HG03039 (cell line): ENCODE results near the gene IGF2BP2.

Source experiments
- ATAC-seq: cut with Tn5 transposase; IDR thresholded peaks from one replicate; pipeline ENCODE4 v1.9.1; 2021; ENCODE audit warnings: mild to moderate bottlenecking, moderate library complexity; ENCODE audit not compliant: unreplicated experiment

IGF2BP2 gene

GRCh38 chr3:185739264-185739701 is 85.6 kb downstream of the IGF2BP2 start:
- no peak for ATAC-seq

GRCh38 chr3:185737740-185738680 is 86.8 kb downstream of the IGF2BP2 start:
- no peak for ATAC-seq

GRCh38 chr3:185737020-185737419 is 87.8 kb downstream of the IGF2BP2 start:
- ATAC-seq: no peak

GRCh38 chr3:185734725-185735096 is 90.1 kb downstream of the IGF2BP2 start:
- ATAC-seq: no peak

- no peak for ATAC-seq
Observed at GRCh38 chr3:185733980-185734724, 90.7 kb downstream of the IGF2BP2 start.

- no peak for ATAC-seq
Observed at GRCh38 chr3:185732782-185733181, 92.1 kb downstream of the IGF2BP2 start.

- ATAC-seq: no peak
Observed at GRCh38 chr3:185730550-185730949, 94.3 kb downstream of the IGF2BP2 start.

GRCh38 chr3:185729337-185730055 is 95.3 kb downstream of the IGF2BP2 start:
- no peak for ATAC-seq

GRCh38 chr3:185728630-185729336 is 96.1 kb downstream of the IGF2BP2 start:
- no peak for ATAC-seq

- ATAC-seq: no peak
Observed at GRCh38 chr3:185727873-185728272, 97.0 kb downstream of the IGF2BP2 start.

- no peak for ATAC-seq
Observed at GRCh38 chr3:185726254-185726967, 98.4 kb downstream of the IGF2BP2 start.

- ATAC-seq: no peak
Observed at GRCh38 chr3:185724761-185725160, 100.1 kb downstream of the IGF2BP2 start.

GRCh38 chr3:185724251-185724650 is 100.6 kb downstream of the IGF2BP2 start:
- ATAC-seq: no peak

- ATAC-seq: no peak
Observed at GRCh38 chr3:185722881-185723280, 102.0 kb downstream of the IGF2BP2 start.

GRCh38 chr3:185721970-185722369 is 102.9 kb downstream of the IGF2BP2 start:
- ATAC-seq: no peak

GRCh38 chr3:185720326-185720725 is 104.5 kb downstream of the IGF2BP2 start:
- ATAC-seq: no peak

- ATAC-seq: no peak
Observed at GRCh38 chr3:185718736-185719593, 105.9 kb downstream of the IGF2BP2 start.

- ATAC-seq: no peak
Observed at GRCh38 chr3:185717627-185718402, 107.0 kb downstream of the IGF2BP2 start.
